NCI-H748 (cell line): ENCODE data around the gene RIT2.
A peak's percentile ranks its signal among the peaks of the same experiment; 100 is the strongest.

Source experiments
- DNase-seq: peaks from one replicate; lab custom pipeline; 2025; ENCODE audit not compliant: unreplicated experiment; lab: John Stamatoyannopoulos, UW

RIT2 gene

DNA sequence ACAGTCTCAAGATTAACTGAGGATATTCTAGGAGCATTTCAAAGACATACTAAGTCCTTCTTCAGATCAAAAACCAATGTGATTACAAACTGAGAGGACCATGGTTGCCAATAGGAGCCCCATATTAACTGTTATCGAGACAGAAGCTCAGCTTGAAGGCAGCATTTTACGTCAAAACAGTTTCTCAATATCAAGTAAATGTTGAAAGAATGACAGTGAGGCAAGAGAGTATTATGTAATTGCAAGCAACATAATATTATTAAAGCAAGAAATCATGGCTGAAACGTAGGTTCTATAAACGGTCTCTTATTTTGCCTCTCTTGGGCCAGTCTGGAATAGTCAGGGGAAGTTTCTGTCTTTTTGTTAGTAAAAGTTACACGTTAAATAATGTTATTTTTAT is 22.9 kb downstream of the RIT2 start:
- no peak for DNase-seq

- no peak for DNase-seq
These were observed 34.1 kb downstream of the RIT2 start for GRCh38 chr18:43081396-43081795.

DNA sequence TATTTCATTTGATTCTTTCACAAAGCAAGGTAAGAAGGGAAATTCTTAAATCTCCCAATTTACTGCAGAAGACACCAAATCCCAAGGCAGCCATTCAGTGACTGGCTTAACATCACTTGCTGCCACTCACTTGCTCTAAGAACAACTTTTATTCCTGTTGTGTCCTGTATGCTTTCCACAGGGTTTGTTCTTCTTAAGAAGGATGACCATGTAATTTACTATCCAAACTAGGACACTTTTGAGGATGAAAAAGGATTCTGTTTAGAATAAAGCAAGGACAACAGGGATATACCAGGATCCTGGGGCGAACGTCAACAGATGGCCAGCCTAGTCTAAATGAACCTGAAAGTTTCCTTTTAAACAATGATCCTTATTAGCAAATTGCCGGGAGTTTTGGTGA is 34.8 kb downstream of the RIT2 start:
- DNase-seq = no peak

GRCh38 chr18:43079422-43079821 is 36.1 kb downstream of the RIT2 start:
- no peak for DNase-seq

DNA sequence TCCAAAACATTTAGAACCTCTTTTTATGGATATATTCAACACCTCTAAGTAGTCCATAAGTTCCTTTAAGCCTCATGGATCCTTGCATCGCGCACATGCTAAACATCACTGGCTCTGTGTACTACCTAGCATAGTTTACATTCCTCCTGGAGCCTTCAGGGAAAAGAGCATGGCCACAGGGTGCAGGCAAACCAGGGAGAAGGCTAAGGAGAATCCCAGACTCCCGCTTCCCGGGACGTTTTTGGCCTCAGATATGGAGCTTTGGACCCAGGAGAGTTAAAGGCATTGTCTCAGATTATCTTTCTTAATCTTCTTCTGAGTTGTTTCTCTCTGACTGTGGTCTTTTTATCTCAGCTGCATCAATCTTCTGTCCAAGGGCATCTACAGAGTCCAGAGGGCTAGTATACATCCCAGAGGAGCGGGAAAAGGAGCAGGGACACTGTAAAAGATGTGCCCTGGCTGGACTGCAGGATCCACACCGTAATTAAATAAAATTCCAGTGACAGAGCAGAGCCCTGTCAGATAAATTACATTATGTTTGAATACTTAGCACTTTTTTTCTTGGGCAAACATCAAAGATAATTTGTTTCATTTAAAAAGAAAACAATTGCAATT is 36.9 kb downstream of the RIT2 start:
- no peak for DNase-seq

GRCh38 chr18:43077510-43078308 is 37.8 kb downstream of the RIT2 start:
- DNase-seq = no peak

- DNase-seq = no peak
These were observed 41.7 kb downstream of the RIT2 start for GRCh38 chr18:43073771-43074170.

GRCh38 chr18:43068781-43069180 is 46.7 kb downstream of the RIT2 start:
- no peak for DNase-seq

DNA sequence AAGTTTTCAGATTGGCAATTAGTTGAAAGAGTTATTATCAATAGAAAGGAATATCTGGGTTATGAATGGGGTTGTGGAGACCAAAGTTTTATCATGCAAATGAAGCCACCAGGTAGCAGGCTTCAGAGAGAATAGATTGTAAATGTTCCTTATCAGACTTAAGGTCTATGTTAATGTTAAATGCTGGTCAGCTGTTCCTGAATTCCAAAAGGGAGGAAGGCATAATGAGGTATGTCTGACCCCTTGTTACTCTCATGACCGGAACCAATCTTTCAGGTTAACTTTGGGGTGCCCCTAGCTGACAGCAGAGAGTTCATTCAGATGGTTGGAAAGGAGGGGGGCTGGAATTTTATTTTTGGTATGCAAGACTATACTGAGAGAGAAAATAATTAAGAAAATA is 47.9 kb downstream of the RIT2 start:
- DNase-seq = no peak

DNA sequence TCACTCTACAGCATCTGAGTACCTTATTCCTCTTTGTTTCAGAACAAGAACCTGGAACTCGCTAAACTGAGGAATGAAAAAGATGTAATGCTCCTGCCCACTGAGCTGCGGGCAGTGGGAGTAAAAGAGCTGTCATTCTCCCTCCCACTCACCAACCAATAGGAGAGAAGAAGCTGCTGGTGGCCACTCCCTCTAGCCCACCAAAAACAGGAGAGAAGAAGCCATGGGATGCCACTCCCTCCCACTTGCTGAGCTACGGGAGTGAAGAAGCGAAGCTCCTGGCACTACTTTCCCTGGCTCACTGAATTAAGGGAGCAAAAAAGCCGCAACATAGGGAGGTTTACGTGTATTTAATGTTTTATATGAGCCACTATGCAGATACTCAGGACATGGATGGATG is 53.7 kb downstream of the RIT2 start:
- no peak for DNase-seq

GRCh38 chr18:43061318-43061717 is 54.2 kb downstream of the RIT2 start:
- DNase-seq = no peak

GRCh38 chr18:43060020-43060419 is 55.5 kb downstream of the RIT2 start:
- DNase-seq = no peak

GRCh38 chr18:43054815-43055519 is 60.5 kb downstream of the RIT2 start:
- no peak for DNase-seq

- no peak for DNase-seq
These were observed 66.5 kb downstream of the RIT2 start for GRCh38 chr18:43049021-43049420.

- DNase-seq = peak; percentile 12
These were observed 69.2 kb downstream of the RIT2 start for GRCh38 chr18:43046322-43046721.

DNA sequence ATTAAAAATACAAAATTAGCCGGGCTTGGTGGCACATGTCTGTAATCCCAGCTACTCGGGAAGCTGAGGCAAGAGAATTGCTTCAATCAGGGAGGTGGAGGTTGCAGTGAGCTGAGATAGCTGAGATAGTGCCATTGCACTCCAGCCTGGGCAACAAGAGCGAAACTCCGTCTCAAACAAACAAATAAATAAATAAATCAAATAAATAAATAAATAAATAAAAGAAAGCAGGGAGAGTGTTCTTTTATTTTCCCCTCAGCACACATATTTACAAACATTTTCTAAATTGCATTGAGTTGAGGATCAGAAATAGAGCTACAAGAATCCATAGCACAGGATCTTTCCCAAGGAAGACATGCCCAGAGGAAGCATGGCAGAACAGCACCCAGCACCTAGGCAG is 71.9 kb downstream of the RIT2 start:
- no peak for DNase-seq

GRCh38 chr18:43040281-43040680 is 75.2 kb downstream of the RIT2 start:
- DNase-seq = no peak

- DNase-seq = peak; percentile 62
These were observed 80.6 kb downstream of the RIT2 start for GRCh38 chr18:43034683-43035500.

- DNase-seq = no peak
These were observed 84.3 kb downstream of the RIT2 start for GRCh38 chr18:43031169-43031568.

DNA sequence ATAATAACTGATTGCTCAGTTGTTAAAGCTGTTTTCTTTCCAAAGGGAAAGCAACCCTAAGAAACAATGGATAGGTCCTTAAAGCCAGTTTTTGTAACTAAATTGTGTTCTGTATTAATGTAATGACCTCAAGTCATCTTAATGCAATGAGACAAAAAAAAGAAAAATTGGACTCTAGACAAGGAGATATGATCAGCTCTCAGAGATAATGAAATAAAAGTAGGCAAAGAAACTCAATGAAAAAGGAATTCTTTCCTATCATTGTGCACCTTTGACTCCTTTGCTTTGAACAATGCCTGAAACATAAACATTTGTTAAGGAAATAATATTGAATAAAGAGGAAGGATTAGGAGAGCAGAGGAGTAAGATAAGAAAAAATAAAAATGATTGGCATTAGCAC is 86.1 kb downstream of the RIT2 start:
- DNase-seq = no peak

GRCh38 chr18:43022874-43023273 is 92.6 kb downstream of the RIT2 start:
- no peak for DNase-seq
